Activated CD4-positive, alpha-beta T cell treated with anti-CD3 and anti-CD28 coated beads, Interleukin-2, amount 50 U/mL, for 1 hour (primary cell): Measurements from ENCODE around the gene UNK.

Experiments
- DNase-seq: peaks from one replicate; pipeline ENCODE4 v3.0.0-alpha.2; 2020

The UNK gene

DNA sequence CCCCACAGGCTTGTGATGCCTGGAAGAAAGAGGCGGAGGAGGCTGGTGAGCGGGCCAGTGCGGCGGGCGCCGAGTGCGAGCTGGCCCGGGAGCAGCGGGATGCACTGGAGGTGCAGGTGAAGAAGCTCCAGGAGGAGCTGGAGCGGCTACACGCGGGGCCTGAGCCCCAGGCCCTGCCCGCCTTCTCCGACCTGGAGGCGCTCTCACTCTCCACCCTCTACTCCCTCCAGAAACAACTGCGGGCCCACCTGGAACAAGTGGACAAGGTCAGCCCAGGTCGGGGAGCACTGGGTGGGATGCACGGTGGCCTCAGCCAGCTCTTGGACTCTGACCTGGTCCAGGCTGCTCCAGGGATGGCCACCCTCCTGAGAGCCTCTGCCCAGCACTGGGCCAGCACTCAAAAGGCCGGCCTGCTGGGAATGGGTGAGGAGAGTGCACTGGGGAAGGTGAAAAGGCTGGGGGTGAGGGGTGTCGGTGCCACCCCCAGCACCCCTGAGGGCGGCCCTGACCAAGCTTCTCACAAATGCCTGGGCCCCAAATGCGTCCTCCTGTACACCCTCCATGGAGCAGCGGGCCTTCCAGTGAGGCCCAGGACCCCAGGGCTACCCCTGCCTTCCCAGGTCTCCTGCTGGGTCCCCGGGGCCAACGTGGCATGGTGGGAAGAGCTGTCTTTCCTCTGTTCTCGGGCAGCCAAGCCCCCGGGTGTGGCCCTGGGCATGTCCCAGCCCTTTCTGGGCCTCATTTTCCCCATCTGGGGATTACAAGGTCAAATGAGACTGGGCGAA is 38.8 kb downstream of the UNK start:
- DNase-seq = no peak

DNA sequence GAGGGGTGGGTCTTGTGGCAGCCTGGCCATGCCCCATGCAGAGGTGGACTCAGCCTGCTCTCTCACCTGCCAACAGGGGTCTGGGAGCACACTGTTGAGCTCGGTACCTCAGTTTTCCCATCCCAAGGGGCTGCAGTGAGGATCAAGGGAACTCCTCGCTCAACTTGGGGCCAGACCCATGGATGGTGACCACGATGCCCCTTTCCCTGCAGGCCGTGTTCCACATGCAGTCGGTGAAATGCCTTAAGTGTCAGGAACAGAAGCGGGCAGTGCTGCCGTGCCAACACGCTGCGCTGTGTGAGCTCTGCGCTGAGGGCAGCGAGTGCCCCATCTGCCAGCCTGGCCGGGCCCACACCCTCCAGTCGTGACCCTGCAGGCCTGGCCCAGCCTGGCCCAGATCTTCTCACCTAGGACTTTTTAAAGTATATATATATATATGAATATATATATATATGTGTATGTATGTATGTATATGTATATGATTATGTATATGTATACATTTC is 39.5 kb downstream of the UNK start:
- DNase-seq = no peak

DNA sequence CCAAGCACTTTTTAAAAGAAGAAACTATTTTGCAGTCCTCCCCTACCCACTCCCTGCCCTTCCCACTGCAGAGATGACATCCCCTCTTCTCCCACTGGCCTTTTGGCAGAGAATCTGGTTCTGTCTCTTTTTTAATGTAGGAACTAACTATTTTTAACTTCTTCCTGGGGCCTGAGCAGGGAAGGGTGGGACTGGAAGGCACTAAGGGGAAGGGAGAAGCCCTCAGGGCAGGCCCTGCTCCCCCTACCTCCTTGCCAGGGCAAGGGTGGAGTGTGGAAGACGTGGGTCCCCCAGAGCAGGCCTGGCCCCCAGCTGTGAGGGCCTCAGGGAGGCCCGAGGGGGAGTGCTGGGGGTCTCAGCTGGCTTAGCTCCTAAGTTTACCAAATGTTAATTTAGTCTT is 40.1 kb downstream of the UNK start:
- DNase-seq = no peak

DNA sequence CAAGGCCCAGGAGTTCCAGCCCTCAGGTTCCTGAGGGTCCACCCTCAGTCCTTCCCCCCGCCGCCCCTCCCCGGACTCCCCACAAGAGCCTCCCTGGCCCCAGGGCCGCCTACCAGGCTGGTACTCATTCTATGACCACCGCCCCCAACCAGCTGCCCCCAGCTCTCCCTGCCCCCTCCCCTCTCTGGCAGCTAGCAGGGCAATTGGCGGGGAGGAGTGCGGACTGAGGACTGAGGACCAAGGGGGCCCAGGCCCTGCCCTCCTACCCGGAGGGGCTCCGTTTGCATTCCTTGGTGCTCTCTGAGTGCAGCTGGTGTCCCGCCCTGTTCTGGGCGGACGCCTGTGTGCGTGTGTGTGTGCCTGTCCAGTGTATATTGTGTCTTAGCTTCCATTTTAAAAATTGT is 40.5 kb downstream of the UNK start:
- no peak for DNase-seq

DNA sequence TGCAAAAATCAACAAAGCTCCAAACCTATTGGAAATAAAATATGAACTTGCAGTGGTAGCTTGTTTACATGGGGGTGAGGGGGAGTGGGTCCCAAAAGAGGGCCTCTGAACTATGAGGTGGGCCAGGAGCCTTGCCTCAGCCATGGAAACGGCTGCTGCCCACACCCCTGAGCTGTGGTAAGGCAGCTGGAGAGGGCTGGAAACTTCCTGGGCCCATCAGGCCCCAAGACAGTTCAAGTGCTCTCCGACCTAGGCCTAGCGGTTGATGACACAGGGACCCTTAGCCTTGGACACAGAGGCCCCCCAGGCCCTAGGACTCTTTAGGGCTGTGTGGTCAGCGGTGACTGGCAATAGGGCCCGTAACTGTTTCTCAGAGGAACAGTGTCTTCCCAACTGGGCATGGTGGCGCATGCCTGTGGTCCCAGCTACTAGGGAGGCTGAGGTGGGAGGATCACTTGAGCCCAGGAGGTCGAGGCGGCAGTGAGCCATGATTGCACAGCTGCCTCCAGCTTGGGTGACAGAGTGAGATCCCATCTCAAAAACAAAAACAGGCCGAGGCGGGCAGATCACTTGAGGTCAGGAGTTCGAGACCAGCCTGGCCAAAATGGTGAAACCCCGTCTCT is 41.3 kb downstream of the UNK start:
- DNase-seq = no peak

DNA sequence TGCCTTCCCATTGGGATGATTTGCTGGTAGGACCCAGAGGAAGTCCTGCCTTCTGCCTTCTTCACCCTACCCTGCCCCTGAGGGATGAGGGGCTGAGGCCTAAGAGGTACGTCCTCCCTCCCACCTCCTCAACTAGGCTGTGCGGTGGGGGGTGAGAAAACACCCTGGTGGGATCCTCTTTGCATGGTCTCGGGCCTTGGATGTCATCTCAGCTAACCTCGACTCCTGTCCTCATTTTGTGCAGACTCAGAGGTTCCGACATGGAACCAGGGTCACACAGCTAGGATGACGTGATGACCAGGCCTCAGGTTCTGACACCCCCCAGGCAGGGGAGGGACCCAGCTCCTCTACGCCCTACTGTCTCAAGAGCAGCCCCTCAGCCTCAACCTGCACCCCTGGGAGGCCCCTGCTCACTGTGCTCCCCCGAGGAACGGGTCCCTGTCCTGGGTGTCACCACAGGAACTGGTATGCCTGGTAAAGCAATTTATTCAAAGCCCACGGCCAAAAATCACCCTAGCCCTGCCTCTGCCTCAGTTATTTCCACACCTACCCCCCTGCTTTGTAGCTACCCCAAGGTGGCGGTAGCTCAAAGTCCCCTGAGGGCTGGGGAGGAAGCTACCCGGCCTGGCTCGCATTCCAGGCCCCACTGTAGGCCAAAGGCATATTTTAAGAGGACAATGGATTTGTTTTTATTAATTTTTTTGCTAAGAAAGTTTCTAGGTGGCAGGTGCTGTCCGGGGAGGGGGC is 42.1 kb downstream of the UNK start:
- DNase-seq = no peak

DNA sequence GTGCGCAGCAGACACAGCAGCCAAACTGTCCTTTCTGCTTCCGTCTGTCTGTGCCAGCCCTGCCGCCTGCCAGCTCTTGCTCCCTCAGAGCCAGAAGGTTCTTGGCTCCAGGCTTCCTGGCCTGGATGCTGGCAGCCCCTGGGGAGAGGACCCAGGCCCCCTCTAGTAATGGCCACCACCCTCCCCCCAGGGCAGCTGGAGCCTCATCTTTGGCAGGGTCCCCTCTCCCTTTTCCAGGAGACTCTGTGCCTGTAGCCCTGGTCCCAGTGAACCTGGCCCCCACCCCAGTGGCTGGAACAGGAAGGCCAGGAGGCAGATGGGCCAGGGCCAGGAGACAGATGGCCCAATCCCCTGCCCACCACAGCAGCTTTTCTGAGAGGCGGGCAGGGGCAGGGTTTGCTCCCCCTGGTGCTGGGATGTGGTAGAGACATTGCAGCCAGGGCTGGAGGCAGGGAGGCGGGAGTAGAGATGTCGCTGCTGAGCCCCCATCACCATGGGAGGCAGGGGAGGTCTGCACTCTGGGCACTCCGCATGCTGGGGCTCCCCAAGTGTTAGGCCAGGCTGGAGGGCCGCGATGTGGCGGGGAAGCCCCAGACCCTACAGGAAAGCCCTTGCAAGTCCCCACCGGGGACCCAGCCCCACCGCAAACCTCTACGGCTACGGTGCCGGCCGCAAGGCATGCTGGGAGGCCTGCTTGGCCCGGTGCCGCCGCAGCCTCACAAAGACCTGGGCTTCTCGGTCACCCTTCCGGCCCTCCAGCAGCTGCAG is 42.9 kb downstream of the UNK start:
- peak; percentile 57 for DNase-seq

DNA sequence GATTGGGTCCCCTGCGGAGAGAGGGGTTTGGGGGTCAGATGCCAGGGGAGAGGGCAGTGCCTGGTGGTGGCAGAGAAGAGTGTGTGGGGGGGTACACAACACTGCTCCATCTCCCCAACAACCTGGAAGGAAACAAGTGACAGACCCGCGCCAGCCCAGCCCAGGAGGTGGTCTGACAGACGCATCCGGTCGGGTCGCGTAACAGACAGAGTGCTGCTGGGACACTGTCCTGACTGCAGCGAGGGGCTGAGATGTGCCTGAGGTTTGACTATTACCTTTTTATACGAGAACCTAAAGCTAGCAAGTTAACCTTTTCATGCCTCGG is 43.4 kb downstream of the UNK start:
- DNase-seq = no peak

DNA sequence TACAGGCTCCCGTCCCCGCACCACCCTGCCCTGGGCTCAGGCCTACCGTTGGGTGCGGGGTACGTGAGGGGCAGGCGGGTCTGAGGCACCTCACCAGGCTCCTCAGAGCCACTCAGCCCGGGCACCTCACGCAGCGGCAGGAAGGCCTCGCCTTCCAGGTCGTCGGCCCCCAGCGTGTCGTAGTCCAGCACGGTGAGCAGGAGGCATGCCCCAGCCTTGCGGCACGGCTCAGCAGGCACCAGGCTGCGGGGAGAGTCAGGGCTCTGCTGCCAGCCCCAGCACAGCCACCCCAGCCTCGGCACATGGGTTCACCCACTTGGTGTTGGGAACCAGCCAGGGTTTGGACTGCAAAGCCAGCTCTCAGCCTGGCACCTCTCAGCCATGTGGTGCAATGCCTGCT is 44.1 kb downstream of the UNK start:
- no peak for DNase-seq

DNA sequence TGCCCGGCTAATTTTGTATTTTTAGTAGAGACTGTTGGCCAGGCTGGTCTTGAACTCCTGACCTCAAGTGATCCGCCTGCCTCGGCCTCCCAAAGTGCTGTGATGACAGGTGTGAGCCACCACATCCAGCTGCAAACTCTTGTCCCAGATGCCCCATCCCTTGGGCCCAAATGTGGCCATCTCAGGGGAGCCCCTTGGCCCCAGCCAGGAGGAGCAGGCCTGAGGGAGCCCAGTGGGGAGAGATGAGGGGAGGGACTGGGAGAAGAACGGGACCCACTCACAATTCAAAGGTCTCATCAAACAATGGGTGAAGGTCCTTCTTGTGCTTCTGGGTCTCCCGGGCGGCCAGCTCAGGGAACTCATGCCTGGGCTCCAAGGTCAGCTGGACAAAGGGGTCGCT is 45.1 kb downstream of the UNK start:
- DNase-seq = no peak

DNA sequence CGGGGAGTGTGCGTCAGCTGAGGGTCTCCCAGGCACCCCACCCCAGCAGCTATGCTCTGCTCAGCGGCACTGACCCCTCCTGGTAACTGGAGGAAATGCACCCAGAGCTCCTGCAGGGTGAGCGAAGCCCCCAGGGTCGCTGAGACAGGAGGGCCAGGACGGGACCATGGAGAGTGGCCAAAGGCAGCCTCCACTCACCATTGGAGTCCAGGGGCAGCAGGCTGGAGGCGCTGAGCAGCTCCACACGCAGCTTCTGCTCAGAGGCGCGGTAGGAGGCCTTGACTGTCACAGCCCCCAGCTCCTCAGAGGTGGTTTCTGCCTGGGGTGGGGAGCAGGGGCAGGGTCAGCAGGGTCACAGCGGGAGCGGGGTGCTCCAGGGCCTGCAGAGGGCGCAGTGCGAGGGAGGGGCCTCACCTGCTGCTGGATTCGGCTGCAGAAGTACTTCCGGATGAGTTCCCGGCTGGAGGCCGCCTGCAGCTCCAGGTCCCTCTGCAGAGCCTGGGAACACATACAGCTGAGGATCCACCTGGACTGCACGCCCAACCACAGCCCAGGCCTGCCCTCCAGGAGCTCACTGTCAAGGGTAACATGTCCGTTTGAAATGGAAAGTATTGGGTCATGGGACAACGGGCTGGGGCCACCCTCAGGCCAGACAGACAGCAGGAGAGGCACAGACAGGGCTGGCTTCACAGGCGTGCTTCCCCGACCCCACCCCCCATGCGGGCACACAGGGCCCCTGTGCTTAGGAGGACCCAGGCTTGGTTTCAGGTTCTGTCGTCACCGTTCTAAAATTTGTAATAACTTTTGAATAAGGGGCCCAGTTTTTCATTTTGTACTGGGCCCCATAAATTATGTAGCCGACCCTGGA is 45.8 kb downstream of the UNK start:
- DNase-seq = peak; percentile 43

DNA sequence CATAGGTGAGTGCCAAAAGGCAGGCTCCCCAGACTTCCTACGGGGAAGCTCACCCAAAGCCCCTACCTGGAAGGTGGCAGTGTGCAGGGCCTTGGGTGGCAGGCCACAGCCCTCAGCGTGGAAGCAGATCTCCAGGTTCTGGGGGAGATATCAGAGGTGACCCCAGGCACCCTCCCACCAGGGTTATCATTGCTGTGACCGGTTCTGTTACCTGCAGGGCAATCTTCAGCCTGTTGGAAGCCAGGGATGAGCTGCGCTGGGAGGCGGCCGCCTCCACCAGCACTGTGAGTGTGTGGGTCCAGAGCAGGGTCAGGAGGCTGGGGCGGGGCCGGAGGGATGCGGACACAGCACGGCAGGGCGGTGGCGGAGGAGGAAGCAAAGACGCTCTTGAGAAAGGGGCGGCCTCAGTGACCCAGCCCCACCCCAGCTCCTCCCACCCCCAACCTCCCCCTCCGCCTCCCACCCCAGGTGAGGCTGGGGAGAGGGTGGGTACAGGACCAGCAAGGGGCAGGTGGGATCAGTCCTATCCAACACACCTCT is 46.5 kb downstream of the UNK start:
- DNase-seq = no peak

DNA sequence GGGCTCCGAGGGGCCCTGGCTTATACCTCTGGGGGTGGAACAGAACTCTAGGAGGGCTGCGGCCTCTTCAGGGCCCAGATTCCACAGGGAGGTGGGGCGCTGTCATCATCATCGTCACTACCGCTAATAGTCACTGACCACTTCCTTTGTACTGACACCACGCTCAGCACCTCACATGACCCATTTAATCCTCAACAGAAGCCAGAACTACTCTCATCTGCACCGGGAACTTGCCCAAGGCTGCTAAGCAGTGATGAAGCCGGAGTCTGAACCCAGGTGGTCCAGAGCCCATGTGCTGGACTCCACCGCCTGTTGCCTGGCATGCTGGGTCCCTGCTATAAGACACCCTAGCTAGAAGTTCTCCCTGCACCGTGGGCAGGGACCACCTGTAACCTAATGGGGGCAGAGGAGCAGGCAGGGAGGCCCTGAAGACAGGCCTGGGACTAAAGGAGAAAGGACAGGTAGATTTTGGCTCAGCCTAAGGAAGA is 47.6 kb downstream of the UNK start:
- DNase-seq = no peak

DNA sequence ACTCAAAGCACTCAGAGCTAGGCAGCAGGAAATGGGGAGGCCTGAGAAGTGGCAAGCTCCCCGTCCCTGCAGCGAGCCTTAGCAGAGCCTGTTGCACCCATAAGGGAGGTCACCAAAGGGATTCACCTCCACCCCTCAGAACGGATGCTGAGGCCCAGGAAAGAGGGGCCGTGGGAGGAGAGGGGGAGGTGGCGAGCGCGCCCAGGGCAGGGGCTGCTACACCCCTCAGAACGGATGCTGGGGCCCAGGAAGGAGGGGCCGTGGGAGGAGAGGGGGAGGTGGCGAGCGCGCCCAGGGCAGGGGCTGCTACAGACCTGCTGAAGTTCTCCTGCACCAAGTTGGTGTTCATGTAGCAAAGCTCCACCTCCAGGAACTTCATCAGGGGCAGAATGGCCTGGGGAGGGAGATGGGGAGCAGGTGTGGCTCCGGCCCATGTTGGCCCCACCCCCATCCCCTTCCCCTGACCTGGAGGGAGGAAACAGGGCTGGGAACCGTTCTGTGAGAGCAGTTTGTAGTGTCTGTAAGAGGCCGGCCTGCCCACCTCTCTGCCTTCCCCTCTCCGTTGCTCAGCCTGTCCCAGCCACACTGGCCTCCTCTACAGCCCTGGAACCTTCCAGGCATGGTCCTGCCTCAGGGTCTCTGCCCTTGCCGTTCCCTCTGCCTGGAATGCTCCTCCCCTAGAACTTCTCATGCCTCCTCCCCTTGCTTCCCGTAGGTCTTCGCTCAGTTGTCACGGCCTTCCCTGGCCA is 48.2 kb downstream of the UNK start:
- DNase-seq = no peak

DNA sequence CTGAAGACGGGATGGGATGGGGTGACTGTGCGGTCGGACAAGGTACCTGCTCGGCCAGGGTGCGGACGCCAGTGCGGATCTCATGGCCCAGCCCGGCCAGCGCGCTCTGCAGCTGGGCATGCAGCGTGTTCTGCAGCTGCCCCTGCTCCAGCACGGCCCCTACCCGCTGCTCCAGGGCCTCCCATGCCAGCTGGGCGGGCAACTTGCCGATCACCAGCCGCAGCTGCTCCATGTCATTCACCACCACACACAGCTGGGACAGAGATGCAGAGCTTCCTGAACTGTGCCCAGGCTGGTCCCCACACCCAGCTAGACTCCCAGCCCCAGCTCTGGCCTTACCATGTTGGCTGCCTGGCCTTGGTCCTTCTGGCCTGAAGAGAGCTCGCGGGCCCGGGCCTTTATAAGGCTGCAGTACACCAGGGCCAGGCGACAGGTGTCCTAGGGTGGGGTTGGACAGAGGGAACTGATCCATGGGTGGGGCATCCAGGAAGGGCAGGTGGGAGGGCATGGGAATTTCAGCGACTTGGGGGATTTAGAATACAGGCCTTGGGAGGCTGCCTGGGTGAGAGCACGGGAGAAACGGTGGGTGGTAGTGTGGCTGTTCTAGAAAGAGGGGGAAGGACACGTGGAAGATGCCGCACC is 49.8 kb downstream of the UNK start:
- DNase-seq = no peak

DNA sequence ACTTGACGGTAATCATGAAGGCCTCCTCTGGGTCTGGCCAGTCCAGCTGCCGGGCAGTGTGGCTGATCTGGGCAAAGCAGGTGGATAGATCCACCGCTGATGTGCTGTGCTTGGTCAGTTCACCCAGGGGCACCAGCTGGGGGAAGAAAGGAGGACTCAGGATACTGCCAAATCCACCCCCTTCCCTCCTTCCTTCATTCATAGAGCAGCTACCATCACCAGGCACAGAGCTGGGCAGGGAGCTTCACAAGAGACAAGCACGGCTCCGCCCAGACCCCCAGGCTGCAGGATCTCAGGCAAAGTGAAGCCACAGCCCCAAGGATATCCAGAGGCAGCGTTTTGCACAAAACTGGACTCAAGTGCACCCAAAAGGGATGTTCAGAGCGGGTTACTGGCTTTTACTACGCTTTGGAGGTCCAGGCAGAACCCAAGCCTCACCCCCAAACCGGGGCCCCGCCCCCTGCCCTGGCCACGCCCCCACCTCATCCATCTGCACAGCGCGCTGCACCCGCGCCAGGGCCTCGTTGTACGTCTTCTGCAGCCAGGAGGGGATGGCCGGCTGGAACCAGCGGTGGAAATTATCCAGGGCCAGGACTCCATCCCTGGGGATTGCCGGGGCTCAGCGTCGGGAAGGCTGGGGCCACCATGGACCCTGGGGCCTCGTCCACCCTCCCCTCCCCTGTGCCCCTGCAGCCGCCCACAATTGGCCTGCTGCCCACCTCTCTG is 50.5 kb downstream of the UNK start:
- no peak for DNase-seq

DNA sequence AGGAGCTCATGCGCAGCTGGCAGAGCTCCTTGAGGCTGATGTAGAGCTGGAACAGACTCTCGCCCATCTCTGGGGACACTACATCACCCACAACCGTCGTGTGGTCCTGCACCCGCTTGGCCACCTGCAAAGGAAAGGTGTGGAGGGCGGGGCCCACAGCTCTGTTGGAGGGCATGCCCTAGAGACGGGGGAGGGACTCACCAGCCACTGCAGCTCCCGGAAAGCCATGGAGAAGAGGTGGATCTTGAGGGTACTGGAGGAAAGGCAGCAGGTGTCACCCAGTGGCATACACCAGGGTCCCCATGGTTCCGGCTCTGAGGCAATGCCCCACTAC is 51.0 kb downstream of the UNK start:
- no peak for DNase-seq

DNA sequence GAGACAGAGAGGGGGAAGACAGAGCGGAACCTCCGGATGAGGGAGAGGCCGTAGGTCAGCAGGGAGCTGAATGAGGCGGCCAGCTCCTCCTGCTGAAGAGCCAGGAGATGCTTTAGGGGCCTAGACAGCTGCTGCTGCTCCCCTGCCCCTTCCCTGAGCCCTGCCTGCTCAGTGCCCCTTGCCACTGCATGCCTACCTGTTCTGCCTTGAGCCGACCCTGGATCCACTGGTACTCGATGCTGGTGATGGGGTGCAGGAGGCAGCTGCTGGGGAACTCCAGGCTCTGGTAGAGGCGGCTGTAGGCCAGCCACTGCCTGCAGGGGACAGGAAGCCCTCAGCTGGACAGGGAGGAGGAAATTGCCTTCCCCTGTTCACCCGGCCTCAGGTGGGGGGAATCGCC is 52.0 kb downstream of the UNK start:
- DNase-seq = no peak

DNA sequence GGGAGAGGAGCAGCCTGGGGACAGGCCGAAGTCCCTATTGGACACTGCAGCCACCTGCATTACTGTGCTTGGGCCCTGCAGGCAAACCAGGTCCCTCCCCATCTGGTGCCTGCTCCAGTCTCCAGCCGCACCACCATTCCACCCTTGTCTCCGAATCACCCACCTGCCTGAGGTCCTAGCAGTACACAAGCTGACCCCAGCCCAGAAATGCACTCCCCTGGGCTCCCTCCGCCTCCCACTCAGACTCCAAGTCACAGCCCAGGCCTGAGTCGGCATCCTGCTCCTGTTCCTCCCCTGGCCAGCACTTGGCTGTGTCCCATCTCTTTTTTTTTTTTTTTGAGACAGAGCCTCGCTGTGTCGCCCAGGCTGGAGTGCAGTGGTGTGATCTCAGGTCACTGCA is 53.3 kb downstream of the UNK start:
- no peak for DNase-seq

DNA sequence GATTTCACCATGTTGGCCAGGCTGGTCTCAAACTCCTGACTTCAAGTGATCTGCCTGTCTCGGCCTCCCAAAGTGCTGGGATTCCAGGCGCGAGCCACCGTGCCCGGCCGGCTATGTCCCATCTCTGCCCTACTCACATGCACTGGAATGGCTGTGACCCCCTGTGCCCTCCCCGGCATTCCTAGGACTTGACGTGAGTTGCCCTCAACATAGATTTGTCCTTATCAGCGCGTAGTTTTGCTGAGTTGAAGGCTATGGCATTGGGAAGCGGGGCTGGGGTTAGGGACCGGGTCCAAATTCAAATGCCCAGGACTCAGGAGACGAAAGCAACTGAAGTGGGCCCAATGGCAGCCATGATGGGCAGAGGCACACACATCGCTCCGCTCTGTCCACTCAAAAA is 53.8 kb downstream of the UNK start:
- no peak for DNase-seq
